Dendritic cell treated with granulocyte-macrophage colony-stimulating factor and Interleukin-4, amounts not matched to agents 40 ng/mL and 50 ng/mL, for 4 days (primary cell): ENCODE data around the gene ETF1.
"Not testable (repeated sequence)": the region's sequence is repeated elsewhere in the genome, so short reads cannot be mapped to it uniquely, and the experiment has no call there.

Experiments used
- H3K27ac Mint-ChIP-seq: one replicate; pipeline ENCODE4 v1.8.0; 2022; ENCODE audit warnings: mild to moderate bottlenecking, mixed read lengths
- H3K27me3 Mint-ChIP-seq: one replicate; pipeline ENCODE4 v1.8.0; 2022; ENCODE audit warnings: mild to moderate bottlenecking, mixed read lengths
- H3K36me3 Mint-ChIP-seq: one replicate; pipeline ENCODE4 v1.8.0; 2022; ENCODE audit warnings: low read depth, mixed read lengths
- H3K4me1 Mint-ChIP-seq: one replicate; pipeline ENCODE4 v1.8.0; 2022; ENCODE audit warnings: low read depth, mixed read lengths
- H3K4me3 Mint-ChIP-seq: one replicate; pipeline ENCODE4 v1.8.0; 2022; ENCODE audit warnings: mild to moderate bottlenecking, moderate library complexity, mixed read lengths
- H3K9me3 Mint-ChIP-seq: one replicate; pipeline ENCODE4 v1.8.0; 2022; ENCODE audit warnings: mixed read lengths
- intact Hi-C: fragments of 100-400 bp; cut with micrococcal nuclease; formaldehyde crosslinking; loops from one replicate; pipeline ENCODE4 v1.15.0; 2022

ETF1 gene

DNA sequence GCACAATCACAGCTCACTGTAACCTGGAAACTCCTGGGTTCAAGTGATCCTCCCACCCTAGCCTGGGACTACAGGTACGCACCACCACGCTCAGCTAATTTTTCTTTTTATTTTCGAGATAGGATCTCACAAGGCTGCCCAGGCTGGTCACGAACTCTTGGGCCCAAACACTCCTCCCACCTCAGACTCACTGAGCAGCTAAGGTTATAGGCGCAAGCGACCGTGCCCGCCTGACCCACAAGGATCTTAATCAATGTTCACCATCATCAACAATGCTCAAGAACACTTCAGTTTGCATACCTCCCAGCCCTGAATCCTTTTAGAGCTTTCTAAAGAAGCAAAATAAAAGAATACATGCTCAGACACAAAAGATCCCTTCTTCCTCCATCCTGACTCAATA lies 13.2 kb downstream of the ETF1 start:
- peaks cover 60% of the 10 kb centered on the region for H3K36me3 Mint-ChIP-seq
- intact Hi-C loops = no loop called here
- H3K4me3 Mint-ChIP-seq = no peak overlapping the region
- H3K27me3 Mint-ChIP-seq = no peaks in the 10 kb centered on the region
- H3K4me1 Mint-ChIP-seq = peaks cover 47% of the 10 kb centered on the region
- H3K9me3 Mint-ChIP-seq = no peaks in the 10 kb centered on the region
- H3K27ac Mint-ChIP-seq = peak overlapping the region; percentile 69

DNA sequence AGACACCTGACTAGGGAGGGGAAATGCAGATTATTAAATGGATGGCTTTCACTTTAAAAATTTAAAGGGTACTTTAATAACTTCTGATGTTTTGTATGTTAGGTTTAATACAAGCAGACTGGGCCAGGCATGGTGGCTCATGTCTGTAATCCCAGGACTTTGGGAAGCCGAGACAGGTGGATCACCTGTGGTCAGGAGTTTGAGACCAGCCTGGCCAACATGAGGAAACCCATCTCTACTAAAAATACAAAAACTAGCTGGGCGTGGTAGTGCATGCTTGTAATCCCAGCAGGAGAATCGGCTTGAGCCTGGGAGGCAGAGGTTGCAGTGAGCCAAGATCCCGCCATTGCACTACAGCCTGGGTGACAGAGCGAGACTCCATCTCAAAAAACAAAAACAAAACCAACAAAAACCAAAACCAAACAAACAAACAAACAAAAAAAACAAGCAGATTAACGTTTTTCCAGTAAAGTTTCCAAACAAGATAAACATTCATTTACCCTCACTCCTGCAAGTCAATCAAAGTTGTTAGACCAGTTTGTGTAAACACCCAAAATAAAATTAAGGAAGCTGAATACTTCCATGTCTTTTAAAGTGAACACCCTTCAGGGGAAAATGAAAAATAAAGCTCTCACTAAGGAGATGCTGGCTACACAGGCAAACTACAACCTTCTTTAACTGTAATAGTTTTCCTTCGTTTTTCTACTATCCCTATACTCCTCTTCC lies 14.1 kb downstream of the ETF1 start:
- Mint-ChIP-seq H3K4me1 (peaks cover 47% of the 10 kb centered on the region), H3K4me3 (no peak overlapping the region), H3K27ac (peak overlapping the region; percentile 69), H3K36me3 (peaks cover 57% of the 10 kb centered on the region), H3K27me3 (no peaks in the 10 kb centered on the region), H3K9me3 (no peaks in the 10 kb centered on the region)
- intact Hi-C loops = no loop called here

- peaks cover 57% of the 10 kb centered on the region for H3K36me3 Mint-ChIP-seq
- H3K27ac Mint-ChIP-seq = no peak overlapping the region
- H3K4me3 Mint-ChIP-seq = no peak overlapping the region
- no peaks in the 10 kb centered on the region for H3K9me3 Mint-ChIP-seq
- peaks cover 42% of the 10 kb centered on the region for H3K4me1 Mint-ChIP-seq
- H3K27me3 Mint-ChIP-seq = no peaks in the 10 kb centered on the region
- intact Hi-C loops = no loop called here
These were observed 14.8 kb downstream of the ETF1 start for GRCh38 chr5:138528208-138528607.

- Mint-ChIP-seq H3K4me1 (peaks cover 31% of the 10 kb centered on the region), H3K4me3 (no peak overlapping the region), H3K9me3 (no peaks in the 10 kb centered on the region), H3K36me3 (peaks cover 54% of the 10 kb centered on the region), H3K27me3 (no peaks in the 10 kb centered on the region), H3K27ac (no peak overlapping the region)
- intact Hi-C loops = no loop called here
These were observed 15.9 kb downstream of the ETF1 start for GRCh38 chr5:138527170-138527569.

- Mint-ChIP-seq H3K27ac (no peak overlapping the region), H3K9me3 (no peaks in the 10 kb centered on the region), H3K4me3 (no peak overlapping the region), H3K27me3 (no peaks in the 10 kb centered on the region), H3K36me3 (peaks cover 54% of the 10 kb centered on the region), H3K4me1 (peaks cover 18% of the 10 kb centered on the region)
- intact Hi-C loops = no loop called here
These were observed 19.6 kb downstream of the ETF1 start for GRCh38 chr5:138523406-138523805.

DNA sequence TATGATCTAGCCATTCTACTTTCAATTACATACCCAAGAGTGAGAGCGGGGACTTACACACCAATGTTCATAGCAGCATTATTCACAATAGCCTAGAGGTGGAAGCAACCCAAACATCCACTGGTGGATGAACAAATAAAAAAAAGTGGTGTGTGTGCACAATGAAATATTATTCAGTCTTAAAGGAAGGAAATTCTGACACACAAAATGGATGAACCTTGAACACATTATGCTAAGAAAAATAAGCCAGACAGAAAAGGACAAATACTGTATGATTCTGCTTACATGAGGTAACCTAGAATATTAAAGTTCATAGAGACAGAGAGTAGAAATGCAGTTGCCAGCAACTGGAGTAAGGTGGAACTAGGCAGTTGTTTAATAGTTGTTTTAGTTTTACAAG lies 22.1 kb downstream of the ETF1 start:
- Mint-ChIP-seq H3K27me3 (no peaks in the 10 kb centered on the region), H3K36me3 (peaks cover 65% of the 10 kb centered on the region), H3K9me3 (no peaks in the 10 kb centered on the region), H3K4me1 (peaks cover 12% of the 10 kb centered on the region), H3K27ac (no peak overlapping the region), H3K4me3 (no peak overlapping the region)
- intact Hi-C loops = no loop called here

DNA sequence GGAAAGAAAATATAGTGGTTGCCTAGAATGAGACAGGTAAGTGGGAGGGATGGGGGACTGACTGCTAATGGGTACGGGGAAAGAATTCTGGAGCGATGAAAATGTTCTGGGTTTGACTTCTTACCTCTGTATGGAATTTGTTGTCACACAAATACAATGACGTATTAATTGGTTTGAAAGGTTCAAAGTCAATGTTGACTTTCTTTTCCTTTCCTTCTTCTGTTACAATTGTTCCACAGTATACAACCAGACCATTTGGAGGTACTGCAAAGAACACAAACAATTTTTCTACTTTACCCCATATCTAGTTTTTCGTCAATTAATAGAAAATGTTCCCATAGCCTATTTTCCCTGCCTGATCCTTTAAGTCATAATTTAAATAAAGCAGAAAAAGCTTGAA lies 25.6 kb downstream of the ETF1 start:
- no peaks in the 10 kb centered on the region for H3K27me3 Mint-ChIP-seq
- no peak overlapping the region for H3K27ac Mint-ChIP-seq
- H3K4me1 Mint-ChIP-seq = peaks cover 26% of the 10 kb centered on the region
- no peak overlapping the region for H3K4me3 Mint-ChIP-seq
- H3K9me3 Mint-ChIP-seq = no peaks in the 10 kb centered on the region
- H3K36me3 Mint-ChIP-seq = peaks cover 79% of the 10 kb centered on the region
- intact Hi-C loops = no loop called here

DNA sequence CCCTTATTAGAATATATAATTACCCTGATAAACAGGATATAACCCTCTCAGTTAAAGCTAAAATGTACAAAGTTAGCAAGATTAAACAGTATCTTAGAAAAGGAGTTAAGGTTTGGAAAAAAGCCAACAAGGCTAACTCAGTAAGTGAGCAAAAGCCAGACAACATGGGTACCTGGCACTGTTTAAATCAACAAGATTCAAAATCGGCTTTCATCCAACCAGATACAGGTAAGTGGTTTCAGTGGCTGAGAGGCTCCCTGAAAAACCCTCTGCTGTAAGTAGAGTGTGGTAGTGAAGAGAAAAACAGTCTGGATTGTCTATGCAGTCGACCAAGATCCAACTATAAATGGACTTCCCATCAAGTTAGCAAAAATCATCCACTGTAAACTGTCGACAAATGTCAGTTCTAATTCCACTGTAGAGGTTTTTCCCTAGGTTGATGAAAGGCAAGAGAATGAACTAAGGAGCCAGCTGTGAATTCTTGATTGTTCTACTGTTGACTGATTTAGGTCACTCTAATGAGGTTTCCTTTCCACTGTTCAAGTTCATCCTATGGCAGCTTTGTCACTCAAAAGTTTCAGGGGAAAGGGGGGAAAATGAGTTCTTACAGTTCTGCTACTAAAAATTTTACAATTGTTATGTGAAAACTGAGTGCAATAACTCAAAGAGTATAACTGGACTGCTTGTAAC lies 27.3 kb downstream of the ETF1 start:
- Mint-ChIP-seq H3K4me1 (peaks cover 21% of the 10 kb centered on the region), H3K27ac (no peak overlapping the region), H3K4me3 (no peak overlapping the region), H3K36me3 (peaks cover 92% of the 10 kb centered on the region), H3K27me3 (no peaks in the 10 kb centered on the region), H3K9me3 (no peaks in the 10 kb centered on the region)
- intact Hi-C loops = no loop called here

GRCh38 chr5:138514021-138514420 lies 29.0 kb downstream of the ETF1 start:
- Mint-ChIP-seq H3K27me3 (no peaks in the 10 kb centered on the region), H3K4me3 (no peak overlapping the region), H3K36me3 (peaks cover 100% of the 10 kb centered on the region), H3K4me1 (peaks cover 14% of the 10 kb centered on the region), H3K27ac (peak overlapping the region; percentile 41), H3K9me3 (no peaks in the 10 kb centered on the region)
- intact Hi-C loops = no loop called here

DNA sequence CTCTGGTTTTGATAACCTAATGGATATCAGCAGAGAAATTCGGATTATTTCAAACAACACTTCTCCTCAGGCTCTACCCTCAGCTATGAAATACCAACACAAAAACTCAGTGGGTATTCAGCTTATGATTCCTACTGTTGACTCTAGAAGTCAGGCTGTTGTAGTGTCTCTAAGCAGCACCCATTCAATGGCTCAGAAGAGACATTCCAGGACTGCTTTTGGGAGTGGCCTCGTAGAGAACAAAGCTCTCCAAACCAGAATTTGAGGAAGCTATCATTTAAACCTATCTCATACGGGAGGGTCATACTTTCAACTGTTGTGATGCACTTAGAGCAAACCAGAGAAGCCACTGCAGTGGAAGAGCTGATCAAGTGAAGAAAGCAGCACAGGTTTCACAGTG lies 34.1 kb downstream of the ETF1 start:
- H3K36me3 Mint-ChIP-seq = peaks cover 82% of the 10 kb centered on the region
- intact Hi-C loops = no loop called here
- no peaks in the 10 kb centered on the region for H3K27me3 Mint-ChIP-seq
- no peak overlapping the region for H3K4me3 Mint-ChIP-seq
- H3K9me3 Mint-ChIP-seq = no peaks in the 10 kb centered on the region
- no peak overlapping the region for H3K27ac Mint-ChIP-seq
- H3K4me1 Mint-ChIP-seq = peaks cover 4% of the 10 kb centered on the region

GRCh38 chr5:138507485-138507884 lies 35.6 kb downstream of the ETF1 start:
- H3K9me3 Mint-ChIP-seq, intact Hi-C loops, H3K27ac Mint-ChIP-seq, H3K4me3 Mint-ChIP-seq, H3K27me3 Mint-ChIP-seq, H3K4me1 Mint-ChIP-seq: not testable (repeated sequence)
- peaks cover 67% of the 10 kb centered on the region for H3K36me3 Mint-ChIP-seq

GRCh38 chr5:138506370-138507306 lies 36.4 kb downstream of the ETF1 start:
- intact Hi-C loops = no loop called here
- Mint-ChIP-seq H3K36me3 (peaks cover 58% of the 10 kb centered on the region), H3K27me3 (no peaks in the 10 kb centered on the region), H3K27ac (no peak overlapping the region), H3K9me3 (no peaks in the 10 kb centered on the region), H3K4me3 (no peak overlapping the region), H3K4me1 (no peaks in the 10 kb centered on the region)

GRCh38 chr5:138504799-138505198 lies 38.2 kb downstream of the ETF1 start:
- Mint-ChIP-seq H3K27me3 (no peaks in the 10 kb centered on the region), H3K9me3 (no peaks in the 10 kb centered on the region), H3K27ac (no peak overlapping the region), H3K4me3 (no peak overlapping the region), H3K36me3 (peaks cover 40% of the 10 kb centered on the region), H3K4me1 (no peaks in the 10 kb centered on the region)
- intact Hi-C loops = no loop called here
